ENCODE measurements around the gene TMEM221.

Gene TMEM221

GRCh38 chr19:17441241-17442021 is 7.0 kb downstream of the TMEM221 start:
- DNase-seq (ENCODE audit: low read depth), result no peak

- no peak for DNase-seq (ENCODE audit: low read depth)
These were observed 11.6 kb downstream of the TMEM221 start for GRCh38 chr19:17436874-17437267.

- DNase-seq (ENCODE audit: low read depth), result no peak
These were observed 12.2 kb downstream of the TMEM221 start for GRCh38 chr19:17436094-17436873.

- no peak for DNase-seq (ENCODE audit: low read depth)
These were observed 13.2 kb downstream of the TMEM221 start for GRCh38 chr19:17435218-17435617.

GRCh38 chr19:17431417-17431816 is 17.1 kb downstream of the TMEM221 start:
- no peak for DNase-seq (ENCODE audit: low read depth)

- no peak for DNase-seq (ENCODE audit: low read depth)
These were observed 18.8 kb downstream of the TMEM221 start for GRCh38 chr19:17429641-17430113.

- DNase-seq (ENCODE audit: low read depth), result no peak
These were observed 23.6 kb downstream of the TMEM221 start for GRCh38 chr19:17424743-17425365.

- DNase-seq (ENCODE audit: low read depth), result no peak
These were observed 24.8 kb downstream of the TMEM221 start for GRCh38 chr19:17423429-17424208.

- no peak for DNase-seq (ENCODE audit: low read depth)
These were observed 26.5 kb downstream of the TMEM221 start for GRCh38 chr19:17421942-17422341.

- no peak for DNase-seq (ENCODE audit: low read depth)
These were observed 28.0 kb downstream of the TMEM221 start for GRCh38 chr19:17420475-17420924.

GRCh38 chr19:17419621-17420474 is 28.6 kb downstream of the TMEM221 start, which contains the start of gene MVB12A:
Gene MVB12A (plus strand): TSS chr19:17420047. CDS start chr19:17420136, 89 bp downstream.
- DNase-seq (ENCODE audit: low read depth), result peak; percentile 95

GRCh38 chr19:17419154-17419620 is 29.3 kb downstream of the TMEM221 start:
- DNase-seq (ENCODE audit: low read depth), result no peak

- DNase-seq (ENCODE audit: low read depth), result no peak
These were observed 29.8 kb downstream of the TMEM221 start for GRCh38 chr19:17418710-17419109.

- DNase-seq (ENCODE audit: low read depth), result no peak
These were observed 33.3 kb downstream of the TMEM221 start for GRCh38 chr19:17415121-17415520.

GRCh38 chr19:17414097-17414496 is 34.4 kb downstream of the TMEM221 start:
- DNase-seq (ENCODE audit: low read depth), result no peak

GRCh38 chr19:17411801-17412200 is 36.7 kb downstream of the TMEM221 start:
- DNase-seq (ENCODE audit: low read depth), result no peak

GRCh38 chr19:17409990-17410389 is 38.5 kb downstream of the TMEM221 start:
- DNase-seq (ENCODE audit: low read depth), result no peak

- no peak for DNase-seq (ENCODE audit: low read depth)
These were observed 41.6 kb downstream of the TMEM221 start for GRCh38 chr19:17406887-17407196.

- DNase-seq (ENCODE audit: low read depth), result no peak
These were observed 42.2 kb downstream of the TMEM221 start for GRCh38 chr19:17406046-17406886.
